GM10847 (cell line): ENCODE measurements around the gene ALDH1A1.

ENCODE experiments used
- POLR2A ChIP-seq: IDR thresholded peaks from 2 replicates; pipeline ENCODE4 v1.6.1; 2011; ENCODE audit not compliant: insufficient read length; ENCODE audit errors: extremely low read depth

Gene ALDH1A1

GRCh38 chr9:72955126-72955455 is 2.2 kb upstream of the ALDH1A1 start:
- no peak for TF ChIP-seq POLR2A

DNA sequence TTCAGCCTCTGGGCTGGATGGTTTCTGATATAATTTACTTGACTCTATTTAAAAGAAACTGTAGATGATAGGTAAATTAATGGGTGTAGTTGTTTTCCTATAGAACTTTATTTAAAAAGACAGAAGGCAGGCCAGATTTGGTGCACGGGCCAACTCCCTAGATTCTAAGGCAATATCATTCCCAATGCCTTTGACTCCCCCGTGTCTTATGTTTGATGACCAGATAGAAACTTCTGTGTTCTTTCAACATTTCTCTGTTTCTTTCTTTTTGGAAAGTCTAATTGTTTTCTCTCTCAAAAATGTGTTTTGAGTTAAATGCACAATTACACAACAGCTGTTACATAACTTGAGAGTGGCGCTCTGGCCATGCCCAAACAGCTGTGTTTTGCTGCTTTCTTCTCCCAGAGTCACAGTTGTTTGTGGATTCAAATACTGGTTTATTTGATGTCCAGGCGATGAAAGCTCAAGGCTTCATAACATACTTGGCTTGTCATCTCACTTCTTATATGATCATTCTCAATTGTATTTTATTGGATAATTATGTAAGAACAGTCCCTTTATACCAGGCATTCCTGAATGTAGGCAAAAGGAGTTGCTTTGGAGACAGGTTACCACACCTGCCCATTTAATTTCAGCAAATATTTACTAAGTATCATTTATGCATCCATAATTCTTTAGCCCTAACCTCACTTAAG is 1.7 kb upstream of the ALDH1A1 start:
- TF ChIP-seq POLR2A = no peak

GRCh38 chr9:72952381-72952690 is 517 bp downstream of the ALDH1A1 start:
- TF ChIP-seq POLR2A = no peak

DNA sequence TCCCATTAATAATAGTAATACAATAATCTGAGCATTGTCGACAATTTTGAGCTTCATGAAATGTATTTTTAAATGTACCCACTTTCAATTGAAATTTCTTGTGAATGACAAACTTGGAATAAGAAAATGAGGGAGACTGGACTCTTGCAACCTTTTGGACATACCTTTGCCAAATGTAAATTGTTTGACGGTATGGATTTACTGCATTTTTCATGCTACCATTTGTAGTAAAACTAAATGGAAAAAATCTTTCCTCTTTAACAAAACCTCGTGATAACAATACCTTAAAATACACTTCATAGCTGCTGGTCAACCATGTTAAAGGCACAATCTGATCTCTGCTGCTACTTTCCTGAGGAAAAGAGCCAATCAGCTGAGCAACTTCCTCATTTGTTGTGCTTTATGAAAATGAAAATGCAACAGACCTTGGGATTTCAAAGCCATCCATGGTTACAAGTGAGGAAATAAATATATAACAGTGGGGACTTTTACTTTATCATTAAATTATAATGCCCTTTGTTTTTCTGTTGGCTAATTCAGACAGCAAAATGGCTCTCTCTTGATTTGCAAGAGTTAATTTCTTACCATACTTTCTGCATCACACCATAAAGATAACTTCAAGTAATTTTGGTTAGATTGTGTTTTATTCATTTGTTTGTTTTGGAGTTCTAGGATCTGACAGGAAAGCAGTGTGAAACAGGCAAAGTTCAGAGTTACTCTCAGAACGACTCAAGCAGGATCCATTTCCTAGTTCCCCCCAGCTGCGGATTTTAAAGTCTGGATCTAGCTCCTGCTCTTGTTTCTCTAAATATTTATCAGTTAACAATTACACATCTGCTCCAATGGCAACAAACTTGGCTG is 1.1 kb downstream of the ALDH1A1 start:
- TF ChIP-seq POLR2A = no peak

- no peak for TF ChIP-seq POLR2A
Measured at GRCh38 chr9:72950875-72951442, 1.9 kb downstream of the ALDH1A1 start.

DNA sequence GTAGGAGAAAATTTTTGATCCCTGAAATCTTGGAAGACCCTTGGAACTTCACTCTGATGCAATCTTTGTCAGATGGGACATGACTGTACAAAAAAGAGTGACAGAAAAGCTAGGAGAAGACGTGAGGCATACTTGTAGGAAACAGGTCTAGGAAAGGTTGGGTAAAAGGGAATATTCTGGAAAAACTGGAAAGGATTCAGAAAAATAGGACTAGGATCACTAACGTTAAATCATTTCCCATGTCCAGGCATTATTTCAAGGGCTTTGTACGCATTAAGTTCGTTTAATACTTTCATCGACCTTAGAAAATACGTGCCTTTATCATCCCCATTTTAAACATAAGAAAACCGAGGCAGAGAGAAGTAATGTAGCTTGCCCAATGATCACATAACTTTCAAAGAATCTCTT is 2.9 kb downstream of the ALDH1A1 start:
- no peak for TF ChIP-seq POLR2A

DNA sequence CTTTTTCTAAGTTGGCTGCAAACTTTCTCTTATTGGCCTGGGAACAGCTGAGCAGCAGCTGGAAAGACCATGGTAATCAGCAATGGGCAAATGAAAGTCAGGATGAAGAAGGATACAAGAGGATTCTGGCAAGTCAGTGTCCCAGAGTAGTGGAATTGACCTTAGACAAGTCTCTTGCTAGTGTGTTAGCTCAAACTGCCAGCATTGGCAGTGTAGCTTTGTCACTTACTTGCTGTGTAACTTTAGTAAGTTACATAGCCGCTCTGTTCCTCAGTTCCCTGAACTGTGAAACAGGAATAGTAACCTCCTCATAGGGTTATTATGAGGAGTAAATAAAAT is 3.6 kb downstream of the ALDH1A1 start:
- no peak for TF ChIP-seq POLR2A

GRCh38 chr9:72948575-72949243 is 4.1 kb downstream of the ALDH1A1 start:
- no peak for TF ChIP-seq POLR2A

DNA sequence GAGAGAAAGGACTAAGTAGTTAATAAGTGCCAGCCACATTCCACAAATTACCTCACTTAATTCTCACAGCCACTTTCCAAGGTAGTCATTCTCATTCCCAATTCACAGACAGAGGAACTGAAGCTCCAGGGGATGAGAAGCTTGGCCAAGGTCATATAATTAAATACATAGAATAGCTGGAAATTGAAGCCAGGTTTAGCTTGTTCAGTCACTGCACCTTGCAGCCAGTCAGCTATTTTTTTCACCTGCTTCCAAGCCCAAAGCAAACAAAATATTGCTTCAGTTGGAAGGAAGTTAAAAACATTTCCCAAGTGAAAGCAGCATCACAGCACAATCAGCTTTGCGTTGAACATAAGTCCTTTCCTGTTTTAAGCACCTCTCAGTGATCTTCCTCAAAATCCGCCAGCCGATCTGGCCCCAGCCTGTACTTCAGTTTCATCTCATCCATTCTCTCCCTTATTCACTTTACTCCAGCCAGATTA is 4.8 kb downstream of the ALDH1A1 start:
- no peak for TF ChIP-seq POLR2A

- TF ChIP-seq POLR2A = no peak
Measured at GRCh38 chr9:72946821-72947220, 6.0 kb downstream of the ALDH1A1 start.

GRCh38 chr9:72946318-72946717 is 6.5 kb downstream of the ALDH1A1 start:
- no peak for TF ChIP-seq POLR2A

- no peak for TF ChIP-seq POLR2A
Measured at GRCh38 chr9:72945391-72945790, 7.5 kb downstream of the ALDH1A1 start.

- TF ChIP-seq POLR2A = no peak
Measured at GRCh38 chr9:72943844-72944462, 8.9 kb downstream of the ALDH1A1 start.

GRCh38 chr9:72942451-72942850 is 10.4 kb downstream of the ALDH1A1 start:
- no peak for TF ChIP-seq POLR2A

DNA sequence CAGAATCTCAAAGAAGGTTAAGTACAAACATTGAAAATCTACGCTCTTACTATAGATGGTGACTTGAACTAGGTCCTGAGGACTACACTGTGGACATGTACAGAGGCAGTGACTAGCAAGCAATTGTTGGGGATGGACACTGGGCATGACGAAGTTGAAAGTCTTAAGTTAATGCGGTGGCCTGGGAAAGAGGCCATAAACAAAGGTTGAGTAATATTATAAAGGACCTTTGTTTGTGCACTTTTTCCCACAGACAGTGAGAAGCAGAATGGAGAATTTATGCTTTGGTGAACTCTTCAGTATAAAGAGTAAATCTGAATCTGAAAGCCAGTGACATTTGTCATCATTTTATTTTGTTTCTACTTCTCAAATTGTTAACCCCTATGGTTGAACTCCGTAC is 15.3 kb downstream of the ALDH1A1 start:
- no peak for TF ChIP-seq POLR2A
